GM18526 (cell line): ENCODE data around the gene FBXO5.

Source experiments
- POLR2A ChIP-seq: IDR thresholded peaks from 3 replicates; pipeline ENCODE4 v1.6.1; 2011; ENCODE audit not compliant: insufficient read length; ENCODE audit errors: extremely low read depth

The FBXO5 gene

DNA sequence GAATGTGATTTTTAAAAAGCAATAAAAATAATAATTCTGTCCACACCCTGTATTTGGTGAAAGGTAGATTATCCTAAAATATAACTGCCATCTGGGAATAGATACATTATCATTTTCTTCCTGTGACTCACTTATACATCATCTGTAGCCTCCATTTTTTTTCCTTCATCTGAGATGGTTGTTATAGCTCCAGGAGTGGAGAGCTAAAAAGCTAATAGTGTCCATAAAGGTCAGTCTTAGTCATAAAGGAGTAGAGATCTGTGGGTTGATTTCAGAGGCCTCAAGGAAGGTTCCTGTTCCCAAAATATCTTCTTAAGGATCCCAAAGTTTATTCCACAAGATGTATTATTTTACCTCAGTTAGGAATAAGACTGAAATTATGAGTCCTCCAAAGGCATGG, 41.1 kb downstream of the FBXO5 start:
- TF ChIP-seq POLR2A = no peak

DNA sequence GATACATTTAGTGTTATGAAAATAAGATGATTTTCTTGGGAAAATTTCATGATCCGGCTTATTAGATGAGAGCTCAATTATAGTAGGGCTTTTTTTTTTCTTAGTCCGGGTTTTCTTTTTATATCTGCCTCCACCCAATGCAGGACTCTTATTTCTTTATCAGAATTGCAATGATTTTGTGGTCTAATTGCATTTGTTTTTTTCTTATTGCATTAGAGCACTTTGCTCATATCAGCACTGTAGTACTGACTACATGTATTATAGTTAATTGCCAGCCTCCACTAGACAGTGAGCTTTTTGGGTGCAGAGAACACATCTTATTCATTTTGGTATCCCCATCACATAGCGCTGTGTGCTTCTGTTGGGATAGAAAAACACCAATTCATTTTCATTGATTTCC, 50.0 kb downstream of the FBXO5 start:
- no peak for TF ChIP-seq POLR2A

DNA sequence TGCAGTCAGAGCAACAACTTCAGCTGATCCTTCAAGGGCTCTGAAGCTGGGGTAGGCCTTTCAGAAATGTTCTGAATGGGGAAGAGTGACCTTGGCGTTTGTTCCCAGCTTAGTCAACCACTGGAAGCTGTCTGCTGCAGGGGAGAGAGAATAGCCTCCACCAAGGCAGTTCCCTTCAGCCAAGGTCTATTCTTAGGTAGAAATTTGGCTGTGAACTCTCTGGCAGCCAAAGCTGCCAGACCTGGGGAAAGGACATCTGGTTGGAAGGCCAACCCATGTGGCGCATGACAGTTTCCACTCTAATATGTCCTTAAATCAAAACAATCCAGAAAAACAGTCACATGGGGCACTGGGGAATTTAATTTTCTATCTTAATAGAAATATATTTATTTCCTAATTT, 60.1 kb downstream of the FBXO5 start:
- no peak for TF ChIP-seq POLR2A
